ENCODE data around the gene FLT4.

The FLT4 gene

DNA sequence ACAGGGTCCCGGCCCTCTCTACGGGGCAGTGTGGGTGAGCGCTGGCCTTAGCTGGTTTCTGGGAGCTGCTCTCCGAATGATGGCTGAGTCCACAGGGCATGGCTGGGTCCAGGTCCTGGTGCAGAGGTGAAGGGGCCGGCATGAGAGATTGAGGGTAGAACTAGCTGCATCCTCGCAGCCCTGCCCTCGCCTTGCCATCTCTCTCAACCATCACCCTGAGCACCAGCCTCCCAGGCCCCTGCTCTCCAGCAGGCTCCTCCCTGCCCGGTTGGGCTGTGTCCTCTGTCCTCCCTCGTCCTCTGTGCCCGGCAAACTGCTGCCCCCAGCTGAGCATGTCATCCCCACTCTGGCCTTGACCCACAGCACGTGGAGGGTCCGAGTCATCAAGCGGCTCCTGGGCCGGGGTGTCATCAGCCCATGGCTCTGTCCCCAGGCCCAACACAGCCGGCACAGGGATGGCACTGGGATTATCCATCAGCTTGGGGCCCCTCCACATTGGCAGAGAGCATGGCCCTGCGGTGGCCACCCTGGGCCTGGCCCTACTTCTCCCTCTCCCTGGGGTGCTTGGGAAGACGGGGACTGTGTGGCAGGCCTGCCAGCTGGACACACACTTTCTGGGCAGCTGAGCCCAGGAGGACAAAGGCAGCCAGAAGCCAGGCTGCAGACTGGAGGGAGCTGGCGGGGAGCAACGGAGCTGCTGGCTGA is 8.4 kb downstream of the FLT4 start:
- no peak for DNase-seq

DNA sequence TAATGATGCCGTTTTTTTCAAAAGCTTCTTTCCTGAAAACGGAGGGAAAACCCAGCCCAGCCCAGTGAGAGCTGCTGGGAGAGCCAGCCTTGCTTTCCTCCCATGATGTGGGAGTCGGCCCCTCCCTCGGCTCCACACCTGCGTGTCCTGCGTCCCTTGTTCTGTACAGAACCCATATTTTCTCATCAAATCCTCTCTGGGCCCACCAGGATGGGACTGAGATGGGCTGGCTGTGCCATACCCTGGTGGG is 8.9 kb downstream of the FLT4 start:
- DNase-seq = no peak

DNA sequence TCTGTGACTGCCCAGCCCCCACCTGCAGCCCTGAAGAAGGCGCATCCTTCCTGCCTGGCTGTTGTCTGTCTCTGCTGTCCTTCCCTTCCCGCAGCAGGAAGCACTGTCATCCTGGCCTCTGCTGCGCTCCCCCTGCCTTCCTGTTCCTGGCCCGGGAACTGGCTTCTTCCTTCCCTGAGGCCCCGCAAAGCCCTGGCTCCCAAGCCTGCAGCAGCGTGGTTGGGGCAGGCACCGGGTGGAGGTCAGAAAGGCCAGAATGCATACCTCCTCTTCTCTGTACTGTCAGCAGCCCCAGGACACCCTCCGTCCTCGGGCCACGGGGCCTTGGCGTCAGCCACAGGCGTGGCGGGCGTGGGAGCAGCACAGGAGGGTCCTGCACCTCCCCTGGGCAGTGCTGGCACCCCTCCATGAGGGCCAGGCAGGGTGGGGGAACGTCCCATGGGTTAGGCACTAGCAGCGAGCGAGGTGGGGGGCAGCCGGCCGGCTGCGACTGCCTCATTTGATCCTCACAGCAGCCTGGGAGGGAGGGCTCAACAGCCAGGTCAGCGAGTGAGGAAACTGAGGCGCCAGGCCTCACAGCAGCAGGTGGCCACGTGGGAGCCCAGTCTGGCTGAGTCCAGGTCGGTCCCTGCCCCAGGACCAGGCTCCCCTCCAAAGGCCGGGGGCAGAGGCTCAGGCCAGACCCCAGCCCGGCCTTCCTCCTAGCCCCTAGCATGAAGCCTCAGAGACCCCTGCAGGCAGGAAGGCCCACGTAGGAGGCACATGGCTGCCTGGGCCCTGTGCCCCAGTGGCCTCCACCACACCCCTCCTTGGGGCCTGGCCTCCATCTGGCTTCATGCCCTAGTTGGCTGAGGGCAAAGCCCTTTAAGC is 9.4 kb downstream of the FLT4 start:
- DNase-seq = no peak

DNA sequence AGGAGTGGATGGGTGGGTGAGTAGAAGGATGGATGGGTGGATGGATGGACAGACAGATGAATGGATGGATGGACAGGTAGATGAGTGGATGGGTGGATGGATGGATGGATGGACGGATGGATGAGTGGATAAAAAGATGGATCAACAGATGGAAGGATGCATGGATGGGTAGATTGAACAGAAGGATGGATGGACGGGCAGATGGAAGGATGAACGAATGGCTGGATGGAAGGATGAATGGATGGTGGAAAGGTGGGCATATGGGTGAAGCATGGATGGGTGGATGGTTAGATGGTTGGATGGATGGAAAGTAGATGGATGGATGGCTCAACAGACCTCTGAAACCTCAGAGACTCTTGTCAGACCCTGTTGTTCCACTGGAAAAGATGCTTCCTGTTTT is 10.1 kb downstream of the FLT4 start:
- no peak for DNase-seq

DNA sequence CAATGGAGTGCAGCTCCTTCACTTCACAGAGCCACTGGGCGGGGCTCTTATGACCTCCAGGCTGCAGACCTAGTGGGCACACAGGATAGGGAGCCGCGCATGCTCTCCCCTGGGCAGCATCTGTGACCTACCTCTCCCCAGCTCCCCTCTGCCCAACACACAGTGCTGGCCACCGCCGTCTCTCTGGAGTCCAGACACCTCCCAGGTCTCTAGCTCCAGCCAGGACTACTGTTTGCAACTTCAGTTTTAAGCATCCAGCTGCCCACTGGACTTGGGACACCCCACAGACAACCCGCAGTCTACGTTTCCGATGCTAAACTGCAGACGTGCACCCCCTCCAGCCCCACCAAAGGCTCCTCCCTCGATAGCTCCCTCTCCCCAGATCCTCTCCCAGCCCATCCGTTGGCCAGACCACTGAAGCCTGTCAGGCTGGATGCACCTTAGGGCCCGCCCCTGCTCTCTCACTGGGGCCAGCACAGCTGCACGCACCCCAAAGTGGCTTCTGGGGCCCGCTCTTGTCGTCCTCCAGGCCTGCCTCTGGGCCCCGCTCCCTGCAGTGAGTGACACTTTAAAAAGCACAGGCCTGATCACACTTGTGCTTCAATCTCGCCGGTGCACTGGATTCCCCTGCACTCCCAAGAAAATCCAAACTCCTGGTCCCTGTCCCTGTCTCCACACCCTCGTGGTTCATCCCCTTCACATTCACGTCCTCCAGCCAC is 11.3 kb downstream of the FLT4 start:
- no peak for DNase-seq

DNA sequence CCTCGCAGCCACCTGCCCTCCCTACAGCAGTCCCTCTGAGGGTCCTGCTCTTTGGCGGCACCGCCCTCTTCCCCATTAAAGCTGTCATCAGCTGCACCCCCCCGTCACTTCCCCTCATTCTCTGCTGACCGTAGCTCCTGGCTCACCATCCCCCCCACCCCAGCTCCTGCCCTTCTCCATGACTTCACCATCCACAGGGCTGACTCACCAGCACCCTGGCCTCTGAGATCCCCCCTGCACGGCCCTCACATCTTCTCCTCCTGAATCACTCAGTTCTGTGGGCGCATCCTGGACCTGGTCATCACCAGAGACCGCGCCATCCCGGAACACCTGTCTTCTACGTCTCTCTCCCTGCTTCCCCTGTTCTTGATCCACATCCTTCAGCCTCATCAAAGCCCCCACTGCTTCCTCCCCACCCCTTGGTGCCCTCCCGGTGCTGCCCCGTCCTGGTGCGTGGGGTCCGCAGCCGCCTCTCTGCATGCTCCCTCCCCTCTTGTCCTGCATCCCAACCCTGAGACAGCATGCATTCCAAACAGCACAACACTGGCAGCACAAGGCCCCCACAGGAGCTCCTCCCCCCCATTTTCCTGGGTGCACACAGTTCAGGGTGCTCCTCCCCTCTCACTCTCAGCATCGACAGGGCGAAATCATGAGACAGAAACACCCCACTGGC is 12.9 kb downstream of the FLT4 start:
- DNase-seq = no peak

DNA sequence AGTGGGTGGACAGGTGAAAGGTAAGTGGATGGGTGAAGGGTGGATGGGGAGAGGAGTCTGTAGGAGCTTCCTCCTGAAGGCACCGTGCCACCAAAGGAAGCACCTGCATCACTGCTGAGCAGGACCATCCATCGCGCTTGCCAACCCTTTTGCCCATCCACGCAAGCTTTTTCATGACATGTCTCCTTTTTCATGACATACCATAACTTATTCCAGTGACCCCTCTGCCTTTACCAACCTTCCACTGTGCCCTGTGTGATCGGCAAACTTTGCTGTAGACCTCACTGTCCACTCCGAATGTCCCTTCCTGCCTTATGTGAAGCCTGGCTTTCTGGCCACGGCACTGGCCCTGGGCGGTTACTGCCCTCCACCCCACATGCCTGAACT is 13.4 kb downstream of the FLT4 start:
- no peak for DNase-seq

DNA sequence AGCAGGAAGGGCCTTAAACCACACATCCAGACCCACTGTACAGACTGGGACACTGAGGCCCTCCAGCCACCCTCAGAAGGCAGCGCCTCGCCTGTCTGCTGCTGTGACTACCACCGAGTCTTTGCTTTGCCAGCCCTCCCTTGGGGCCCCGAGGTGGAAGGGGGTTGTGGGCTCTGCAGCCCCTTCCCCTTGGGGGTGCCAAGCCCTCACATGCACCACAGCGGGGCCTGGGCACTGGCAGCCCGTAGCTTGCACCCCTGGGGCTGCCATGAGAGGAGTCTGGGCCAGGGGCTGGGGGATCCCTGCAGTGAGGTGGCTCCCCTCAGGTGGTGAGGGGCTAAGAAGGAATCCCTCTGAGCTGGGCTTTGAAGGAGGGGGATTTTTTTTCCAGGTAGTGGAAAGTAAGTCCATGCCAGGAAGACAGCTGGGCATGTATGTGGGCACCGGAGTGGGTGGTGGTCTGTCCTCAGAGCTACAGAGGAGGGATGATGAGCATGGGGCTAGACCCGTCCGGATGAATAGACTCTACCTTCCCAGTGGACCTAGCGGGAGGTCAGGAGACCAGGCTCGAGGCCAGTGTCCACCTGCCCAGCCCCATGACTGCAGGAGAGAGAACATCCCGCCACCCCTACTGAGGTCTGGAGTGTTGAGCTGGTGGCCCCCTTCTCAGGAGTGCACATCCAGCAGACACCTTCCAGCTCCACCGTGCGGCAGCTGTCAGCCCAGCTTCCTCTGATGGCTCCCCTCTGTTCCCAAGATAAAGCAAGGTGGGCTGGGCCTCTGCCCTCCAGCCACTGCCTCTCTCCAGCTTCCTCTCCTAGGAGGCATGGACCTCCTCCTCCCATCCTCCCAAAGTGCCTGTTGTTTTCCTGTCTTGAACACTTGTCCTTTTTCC is 15.9 kb downstream of the FLT4 start:
- no peak for DNase-seq

DNA sequence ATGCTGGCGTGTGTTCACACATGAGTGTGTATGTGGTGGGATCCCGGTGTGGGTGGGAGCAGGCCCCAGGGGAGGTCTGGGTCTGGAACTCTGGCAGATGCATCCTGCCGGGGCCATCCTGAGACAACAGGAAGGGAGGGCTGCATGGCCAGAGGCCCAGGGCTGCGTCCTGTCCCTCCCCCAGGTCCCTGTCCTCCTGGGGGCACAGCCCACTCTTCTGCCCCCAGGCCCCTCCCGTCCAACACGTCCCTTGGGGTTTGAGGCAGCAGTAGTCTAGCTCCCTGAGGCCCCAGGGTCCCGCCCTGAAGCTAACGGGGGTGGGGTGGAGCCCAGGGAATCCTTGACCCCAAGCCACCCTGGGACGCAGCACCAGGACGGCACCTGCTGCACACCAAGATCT is 16.6 kb downstream of the FLT4 start:
- no peak for DNase-seq

DNA sequence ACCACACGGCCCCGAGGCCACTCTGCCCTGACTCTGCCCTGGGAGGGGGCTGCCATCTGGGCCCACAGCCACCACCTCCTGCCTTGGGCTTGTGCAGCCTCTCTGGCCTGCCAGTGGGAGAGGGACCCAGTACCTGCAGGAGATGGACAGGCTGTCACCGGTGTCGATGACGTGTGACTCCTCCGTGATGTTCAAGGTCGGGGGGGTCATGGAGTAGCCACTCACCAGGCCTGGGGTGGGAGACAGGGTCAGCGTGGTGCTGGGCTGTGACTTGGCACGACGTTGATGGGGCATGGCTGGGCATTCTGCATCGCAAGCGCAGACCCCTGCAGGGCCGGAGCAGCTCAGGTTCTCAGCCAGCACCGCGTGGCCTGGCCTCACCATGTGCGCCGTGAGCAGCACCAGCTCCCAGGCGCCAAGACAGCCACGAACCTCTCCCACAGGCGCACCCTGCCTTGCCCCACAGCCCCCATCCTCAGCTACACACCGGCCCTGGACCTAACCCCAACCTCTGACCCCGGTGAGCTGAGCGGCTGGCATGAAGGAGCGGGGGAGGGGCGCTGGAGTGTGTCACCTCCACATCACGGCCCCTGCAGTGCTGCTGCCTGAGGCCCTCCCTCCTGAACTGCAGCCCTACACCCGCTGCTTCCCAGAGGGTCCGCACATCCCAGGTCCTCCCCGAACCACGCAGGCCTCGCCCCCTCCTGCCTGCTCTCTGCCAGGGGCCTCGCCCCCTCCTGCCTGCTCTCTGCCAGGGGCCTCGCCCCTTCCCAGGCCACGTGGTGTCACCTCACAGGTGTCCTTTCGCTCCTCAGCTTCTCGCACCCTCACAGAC is 17.6 kb downstream of the FLT4 start:
- no peak for DNase-seq

DNA sequence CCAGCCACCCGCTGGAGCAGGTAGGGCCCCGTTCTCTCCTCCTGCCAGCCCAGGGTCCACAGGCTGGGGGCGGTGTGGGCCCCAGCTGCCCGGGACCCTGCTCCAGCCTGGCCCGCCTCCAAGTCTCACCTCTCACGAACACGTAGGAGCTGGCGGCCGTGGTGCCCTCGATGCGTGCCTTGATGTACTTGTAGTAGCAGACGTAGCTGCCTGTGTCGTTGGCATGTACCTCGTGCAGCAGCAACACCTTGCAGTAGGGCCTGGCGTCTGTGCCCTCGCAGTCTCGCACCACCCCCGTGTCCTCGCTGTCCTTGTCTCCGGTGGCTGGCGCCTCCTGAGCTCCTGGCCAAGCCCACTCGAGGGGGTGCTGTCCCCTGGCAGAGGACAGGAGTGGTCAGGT is 19.0 kb downstream of the FLT4 start:
- no peak for DNase-seq

DNA sequence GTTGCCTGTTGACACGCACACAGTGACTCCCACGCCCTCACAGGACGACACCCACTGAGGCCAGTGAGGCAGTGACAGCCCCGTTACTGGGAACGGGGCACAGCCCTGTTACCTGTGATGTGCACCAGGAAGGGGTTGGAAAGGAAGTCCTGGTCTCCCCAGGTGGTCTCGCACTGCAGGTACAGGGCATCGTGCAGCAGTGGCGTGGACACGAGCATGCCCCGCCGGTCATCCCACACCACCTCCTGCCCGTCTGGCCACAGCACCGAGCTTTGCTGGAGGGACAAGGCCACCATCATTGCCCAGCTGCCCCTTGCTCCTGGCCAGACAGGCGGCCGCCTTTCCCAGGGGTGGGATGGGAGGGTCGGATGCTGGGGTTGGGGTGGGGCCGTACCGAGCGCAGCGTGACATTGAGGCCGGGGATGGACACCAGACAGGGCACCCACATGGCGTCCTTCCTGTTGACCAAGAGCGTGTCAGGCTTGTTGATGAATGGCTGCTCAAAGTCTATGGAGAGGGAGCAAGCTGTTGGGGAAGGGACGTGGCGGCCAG is 19.5 kb downstream of the FLT4 start:
- no peak for DNase-seq

DNA sequence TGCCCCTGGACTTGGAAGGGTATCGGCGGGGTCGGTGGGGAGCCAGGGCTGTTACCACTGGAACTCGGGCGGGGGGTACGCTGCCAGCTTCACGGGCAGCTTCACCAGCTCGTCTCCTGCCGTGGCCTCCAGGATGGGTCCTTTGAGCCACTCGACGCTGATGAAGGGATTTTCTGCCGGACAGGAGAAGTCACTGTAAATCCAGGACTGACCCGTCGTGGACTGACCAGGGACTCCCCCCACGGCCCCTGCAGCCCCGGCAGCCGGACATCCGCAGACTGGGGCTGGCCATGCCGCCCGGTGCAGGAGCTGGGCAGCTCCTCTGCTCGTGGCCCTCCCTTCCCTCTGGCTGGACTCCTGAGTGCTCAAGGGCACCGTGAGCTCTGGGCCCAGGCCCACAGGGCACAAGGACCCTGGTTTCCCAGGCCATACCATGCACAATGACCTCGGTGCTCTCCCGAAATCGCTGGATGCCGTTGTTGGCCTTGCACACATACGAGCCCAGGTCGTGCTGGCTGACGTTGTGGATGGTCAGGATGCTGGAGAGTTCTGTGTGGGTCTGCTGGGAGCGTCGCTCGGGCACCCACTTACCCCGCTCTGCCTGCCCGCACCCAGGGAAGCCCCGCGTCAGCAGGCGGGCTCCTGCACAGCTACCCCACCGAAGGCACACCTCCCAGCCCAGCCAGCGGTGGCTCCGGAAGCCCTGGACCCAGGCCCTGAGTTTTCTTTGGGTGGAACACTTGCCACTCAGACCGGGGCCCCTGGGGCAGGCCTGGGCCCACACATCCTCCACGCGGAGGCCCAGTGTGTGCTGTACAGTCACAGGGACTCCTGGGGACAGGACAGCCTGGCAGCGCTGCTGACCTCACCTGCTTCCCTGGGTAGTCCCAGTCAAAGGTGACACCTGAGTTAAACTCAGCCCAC is 20.3 kb downstream of the FLT4 start:
- DNase-seq = no peak

DNA sequence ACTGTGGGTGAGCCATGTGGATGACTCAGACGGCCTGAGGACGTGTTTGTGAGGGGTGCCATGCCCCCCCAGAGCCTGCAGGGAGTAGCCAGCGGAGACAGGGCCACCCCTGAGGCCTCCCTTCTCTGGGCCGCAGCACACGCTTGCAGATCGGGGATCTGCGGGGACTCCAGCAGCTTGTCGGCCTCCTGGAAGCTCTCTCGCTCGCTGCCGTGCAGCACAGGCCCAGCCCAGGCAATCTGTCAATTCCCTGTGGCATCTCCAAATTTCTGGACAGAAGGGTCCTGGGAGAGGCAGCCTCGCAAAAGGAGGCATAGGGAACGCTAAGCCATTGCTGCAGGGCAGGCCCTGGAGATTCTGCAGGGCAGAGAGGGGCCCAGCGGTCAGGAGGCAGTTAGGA is 21.2 kb downstream of the FLT4 start:
- no peak for DNase-seq

DNA sequence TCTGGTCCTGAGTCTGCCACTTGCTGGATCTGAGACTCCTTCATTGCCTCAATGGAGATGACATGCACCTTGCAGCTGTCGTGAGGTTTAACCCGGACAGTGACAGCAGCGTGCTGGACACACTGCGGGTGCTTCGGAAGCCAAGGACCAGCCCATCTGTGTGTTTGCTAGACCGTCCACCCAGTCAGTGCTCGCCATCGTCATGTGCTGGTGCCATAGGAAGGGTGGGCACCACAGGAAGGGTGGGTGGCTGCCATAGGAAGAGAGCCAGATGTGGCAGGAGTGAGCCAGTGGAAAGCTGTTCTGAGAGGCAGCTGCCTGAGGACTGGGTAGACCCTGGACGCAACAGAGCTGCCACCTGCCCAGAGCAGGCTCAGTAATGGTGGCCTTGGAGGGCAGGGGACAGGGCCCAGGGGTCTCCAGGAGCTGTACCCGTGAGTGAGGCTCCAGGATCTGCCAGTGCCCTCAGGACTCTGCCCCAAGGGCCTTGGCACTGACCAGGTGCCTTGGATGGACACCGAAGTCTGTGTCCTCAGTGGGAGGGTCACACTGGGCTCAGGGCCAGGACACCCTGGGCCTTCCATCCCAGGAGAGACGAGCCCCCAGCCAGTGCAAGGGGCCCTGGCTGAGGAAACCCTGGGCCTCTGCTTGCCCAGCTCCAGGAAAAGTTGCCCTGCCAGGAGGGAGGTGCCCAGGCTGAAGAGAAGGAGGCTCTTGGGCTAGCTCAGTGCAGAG is 21.8 kb downstream of the FLT4 start:
- no peak for DNase-seq

DNA sequence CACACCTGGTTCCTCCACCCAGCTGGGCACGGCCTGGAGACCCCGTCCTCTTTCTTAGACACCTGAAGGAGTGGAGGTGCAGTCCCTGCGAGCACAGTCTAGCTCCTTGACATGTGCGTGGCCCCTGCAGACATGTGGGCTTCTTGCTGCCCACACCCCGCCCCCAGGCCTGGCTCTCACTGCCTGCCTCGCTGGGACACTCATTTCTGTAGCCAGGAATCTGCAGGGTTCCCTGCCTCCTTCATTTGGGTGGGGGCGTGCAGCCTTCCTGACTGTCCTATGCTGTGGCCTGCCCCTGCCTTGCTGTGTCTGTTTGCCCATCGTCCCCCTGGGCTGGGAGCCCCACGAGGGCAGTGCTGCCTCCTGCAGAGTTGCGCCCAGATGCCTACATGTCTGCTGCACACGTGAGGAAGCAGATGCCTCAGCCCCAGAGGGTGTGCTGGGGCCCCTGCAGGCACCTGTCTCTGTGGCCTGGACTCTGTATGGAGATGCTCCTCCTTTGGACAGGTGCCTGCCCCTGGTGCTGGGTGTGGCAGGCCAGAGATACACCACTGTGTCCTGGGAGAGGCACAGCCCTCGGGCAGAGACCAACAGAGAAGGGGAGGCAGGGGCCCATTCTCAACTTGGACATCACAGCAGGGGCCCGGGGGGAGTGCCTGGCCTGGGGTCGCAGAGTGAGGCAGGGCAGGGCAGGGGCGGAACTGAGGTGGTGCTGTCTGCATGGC is 22.6 kb downstream of the FLT4 start:
- no peak for DNase-seq

DNA sequence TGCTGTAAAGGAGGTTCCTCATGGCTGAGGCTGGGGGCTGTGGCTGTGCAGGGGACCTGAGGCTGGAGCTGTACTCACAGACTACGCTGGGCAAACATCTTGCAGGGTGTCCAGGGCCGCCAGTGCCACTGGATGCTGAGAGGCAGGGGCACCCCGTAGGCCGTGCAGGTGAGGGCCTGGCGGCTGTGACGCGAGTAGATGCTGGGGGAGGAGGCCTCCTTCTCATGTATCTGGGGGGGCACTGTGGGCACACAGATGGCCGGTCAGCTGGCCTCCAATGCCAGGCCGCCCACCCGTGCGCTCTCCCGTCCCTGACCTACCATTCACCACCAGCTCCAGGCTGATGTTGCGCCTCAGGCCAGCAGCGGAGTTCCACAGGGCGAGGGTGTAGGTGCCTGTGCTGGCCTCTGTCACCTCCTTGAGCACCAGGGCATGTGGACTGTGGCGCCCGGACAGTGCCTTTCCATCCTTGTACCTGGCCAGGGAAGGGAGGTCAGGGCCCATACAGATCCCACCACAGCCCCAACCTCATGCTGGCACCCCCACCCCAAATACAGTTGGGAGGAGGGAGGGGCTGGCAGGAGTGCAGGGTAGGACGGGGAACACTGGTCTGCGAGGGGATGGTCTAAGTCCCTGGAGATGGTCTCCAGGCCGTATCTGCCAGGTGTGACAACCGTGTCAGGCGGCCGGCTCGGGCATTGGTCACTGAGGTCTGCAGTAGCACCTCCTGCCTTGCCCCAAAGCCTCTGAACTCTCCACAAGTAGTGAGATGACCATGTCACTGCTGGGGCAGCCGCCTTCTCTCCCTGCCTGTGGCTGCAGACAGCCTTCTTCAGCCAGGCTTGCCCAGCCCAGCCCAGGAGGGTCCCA is 23.4 kb downstream of the FLT4 start:
- DNase-seq = no peak
